GM23248 (cell line): ENCODE measurements around the gene TOMM70. TPM values are rescaled to one million over a fixed set of nuclear protein-coding genes. Genes with fewer than 3 reads are reported as not detected.
A peak's percentile ranks its signal among the peaks of the same experiment; 100 is the strongest.

ENCODE experiments used
- DNase-seq: peaks from one replicate; pipeline ENCODE4 v3.0.0-alpha.2; 2015
- H2AFZ ChIP-seq: fragments of 200-600 bp; sonication (generic); 2 replicates; pipeline ENCODE4 v1.6.1; 2016; ENCODE audit warnings: antibody characterized with exemption
- H3F3A ChIP-seq: fragments of 200-600 bp; sonication (generic); 2 replicates; pipeline ENCODE4 v1.6.1; 2016; ENCODE audit warnings: mild to moderate bottlenecking, antibody characterized with exemption, mixed run types; ENCODE audit not compliant: insufficient read depth
- H3K27ac ChIP-seq: fragments of 200-600 bp; sonication (generic); 2 replicates; pipeline ENCODE4 v1.5.1; 2016; ENCODE audit warnings: mild to moderate bottlenecking
- H3K27me3 ChIP-seq: fragments of 200-600 bp; sonication (generic); replicated peaks from 2 replicates; pipeline ENCODE4 v1.6.1; 2016; ENCODE audit warnings: mild to moderate bottlenecking; ENCODE audit not compliant: insufficient read depth
- H3K36me3 ChIP-seq: fragments of 200-600 bp; sonication (generic); 2 replicates; pipeline ENCODE4 v1.6.1; 2016; ENCODE audit warnings: low read depth, mild to moderate bottlenecking
- H3K4me1 ChIP-seq: fragments of 200-600 bp; sonication (generic); 2 replicates; pipeline ENCODE4 v1.6.1; 2016; ENCODE audit warnings: mild to moderate bottlenecking; ENCODE audit not compliant: insufficient read depth
- H3K4me2 ChIP-seq: fragments of 200-600 bp; sonication (generic); one replicate; pipeline ENCODE4 v1.6.1; 2016; ENCODE audit warnings: mild to moderate bottlenecking; ENCODE audit not compliant: unreplicated experiment
- H3K4me3 ChIP-seq: fragments of 200-600 bp; sonication (generic); 2 replicates; pipeline ENCODE4 v1.5.1; 2016; ENCODE audit warnings: mild to moderate bottlenecking
- H3K79me2 ChIP-seq: fragments of 200-600 bp; sonication (generic); 2 replicates; pipeline ENCODE4 v1.6.1; 2016; ENCODE audit warnings: mild to moderate bottlenecking; ENCODE audit not compliant: insufficient read depth
- H3K9ac ChIP-seq: fragments of 200-600 bp; sonication (generic); 2 replicates; pipeline ENCODE4 v1.6.1; 2016; ENCODE audit warnings: mild to moderate bottlenecking
- H3K9me2 ChIP-seq: fragments of 200-600 bp; sonication (generic); 2 replicates; pipeline ENCODE4 v1.6.1; 2016; ENCODE audit warnings: mixed run types, mild to moderate bottlenecking, moderate library complexity; ENCODE audit not compliant: insufficient read depth
- H3K9me3 ChIP-seq: fragments of 200-600 bp; sonication (generic); one replicate; pipeline ENCODE4 v1.6.1; 2017; ENCODE audit warnings: low read depth
- H4K20me1 ChIP-seq: fragments of 200-600 bp; sonication (generic); 2 replicates; pipeline ENCODE4 v1.6.0; 2016; ENCODE audit not compliant: insufficient read depth
- EZH2 ChIP-seq: fragments of 200-600 bp; sonication (generic); IDR thresholded peaks from 2 replicates; pipeline ENCODE4 v1.6.1; 2018; ENCODE audit warnings: antibody characterized with exemption, mild to moderate bottlenecking; ENCODE audit not compliant: insufficient read depth, poor library complexity, severe bottlenecking
- EZH2phosphoT487 ChIP-seq: fragments of 200-600 bp; sonication (generic); IDR thresholded peaks from 2 replicates; pipeline ENCODE4 v1.6.1; 2018; ENCODE audit warnings: antibody characterized with exemption, moderate library complexity, mild to moderate bottlenecking, low read depth; ENCODE audit not compliant: insufficient read depth
- WGBS, 2 experiments: methylation state at CpG; one replicate each; pipeline ENCODE4 v1.1.6; 2015 to 2017; ENCODE audit warnings: low lambda C conversion rate in 2 of 2, low coverage in 1 of 2; ENCODE audit errors: missing lambda C conversion rate in 2 of 2; 5-methylcytosine and 5-hydroxymethylcytosine counted together
- in situ Hi-C: fragments of 300-500 bp; cut with MboI; formaldehyde crosslinking; loops from 2 replicates; pipeline ENCODE4 v1.15.0; 2020
- polyA plus RNA-seq: library from polyadenylated mRNA; unstranded; fragments of >200 nt; fragmentation: Nextera tagmentation; extraction: Ambion mirVana; gene quantifications from 2 replicates; pipeline ENCODE4 v1.2.1, GENCODE V29; 2016
- total RNA-seq: library from RNA; depleted of rRNA; stranded (reverse); fragments of >200 nt; shearing (Covaris generic); gene quantifications from 2 replicates; pipeline ENCODE4 v1.2.3, GENCODE V29; 2014

Gene TOMM70
- total and polyA plus RNA-seq, 2 experiments from 2014 or later: 21.5 to 50.7 TPM

DNA sequence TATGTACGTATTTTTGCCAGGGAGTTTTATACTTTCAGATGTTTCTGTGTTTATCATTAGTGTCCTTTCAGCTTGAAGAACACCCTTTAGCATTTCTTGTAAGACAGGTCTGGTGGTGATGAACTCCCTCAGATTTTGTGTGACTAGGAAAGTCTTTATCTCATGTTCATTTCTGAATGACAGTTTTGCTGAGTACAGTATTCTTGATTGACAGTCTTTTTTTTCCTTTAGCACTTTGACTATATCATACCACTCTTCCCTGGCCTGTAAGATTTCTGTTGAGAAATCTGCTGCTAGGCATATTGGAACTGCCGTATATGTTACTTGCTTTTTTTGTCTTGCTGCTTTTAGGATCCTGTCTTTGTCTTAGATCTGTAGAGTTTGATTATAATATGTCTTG is 6.3 kb upstream of the TOMM70 start:
- in situ Hi-C loops: no loop called here
- Histone ChIP-seq H4K20me1 (no peaks in the 10 kb centered on the region), H3K9me2 (no peaks in the 10 kb centered on the region), H3K4me1 (peaks cover 21% of the 10 kb centered on the region), H3K9me3 (no peaks in the 10 kb centered on the region), H3F3A (no peaks in the 10 kb centered on the region), H3K79me2 (peaks cover 50% of the 10 kb centered on the region), H3K27ac (no peak overlapping the region), H3K36me3 (peaks cover 4% of the 10 kb centered on the region; the same call in 1 of the 2 replicates), H3K4me3 (no peak overlapping the region), H3K9ac (no peak overlapping the region), H2AFZ (no peak overlapping the region), H3K27me3 (no peaks in the 10 kb centered on the region), H3K4me2 (no peak overlapping the region)
- 59 to 65% methylated on average over 2 of the region's 2 CpGs for WGBS, 2 experiments
- DNase-seq: no peak
- no peak for TF ChIP-seq EZH2phosphoT487
- TF ChIP-seq EZH2: no peak

DNA sequence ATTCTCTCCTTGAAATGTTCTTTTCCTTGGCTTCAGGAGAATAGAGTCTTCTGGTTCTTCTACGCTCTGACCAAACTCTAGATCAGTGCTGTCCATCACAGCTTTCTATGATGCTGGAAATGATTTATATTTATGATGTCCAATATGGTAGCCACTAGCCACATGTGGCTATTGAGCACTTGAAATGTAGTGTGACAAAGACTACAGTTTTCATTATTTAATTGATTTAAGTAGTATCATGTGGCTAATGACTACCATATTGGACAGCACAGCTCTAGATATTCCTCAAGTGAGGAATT is 3.3 kb upstream of the TOMM70 start:
- no peak overlapping the region for H3K27ac ChIP-seq
- WGBS, 2 experiments: 80 to 83% methylated on average over 1 of the region's 1 CpG

DNA sequence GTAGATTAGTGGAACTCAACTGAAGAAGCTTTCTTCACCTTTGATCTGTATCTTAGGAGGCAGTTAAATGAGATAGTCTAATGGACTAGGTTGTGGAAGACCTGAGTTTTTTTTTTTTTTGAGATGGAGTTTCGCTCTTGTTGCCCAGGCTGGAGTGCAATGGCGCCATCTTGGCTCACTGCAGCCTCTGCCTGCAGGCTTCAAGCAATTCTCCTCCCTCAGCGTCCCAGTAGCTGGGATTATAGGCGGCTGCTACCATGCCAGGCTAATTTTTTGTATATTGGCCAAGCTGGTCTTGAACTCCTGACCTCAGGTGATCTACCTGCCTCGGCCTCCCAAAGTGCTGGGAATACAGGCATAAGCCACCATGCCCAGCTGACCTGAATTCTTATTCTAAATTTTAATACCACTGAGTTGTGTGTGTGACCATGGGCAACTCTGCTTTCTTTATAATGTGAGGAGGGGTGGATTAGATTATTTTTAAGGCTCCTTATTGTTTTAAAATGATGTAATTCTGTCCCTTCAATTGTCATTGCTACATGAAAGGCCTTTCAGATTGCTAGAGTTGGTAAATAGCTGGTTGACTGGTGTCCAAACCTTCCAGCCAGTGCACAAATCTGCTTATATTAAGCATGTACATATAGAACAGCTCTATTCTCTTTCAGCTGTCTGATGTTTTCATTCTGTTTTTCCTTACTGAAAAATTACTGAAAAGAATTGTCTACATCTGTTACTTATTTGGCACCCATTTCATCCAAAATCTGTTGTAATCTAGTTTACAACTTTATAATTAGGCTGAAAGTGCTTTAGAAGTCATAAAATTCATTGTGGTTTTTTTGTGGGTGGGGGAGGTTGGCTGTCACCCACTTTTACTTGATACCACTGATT is 2.7 kb upstream of the TOMM70 start:
- Histone ChIP-seq H3K9me3 (no peaks in the 10 kb centered on the region), H2AFZ (peak overlapping the region; percentile 86; the same call in 1 of the 2 replicates), H3K9ac (peak overlapping the region; percentile 98), H3K9me2 (no peaks in the 10 kb centered on the region), H3K79me2 (peaks cover 77% of the 10 kb centered on the region), H3K4me2 (peak overlapping the region; percentile 100), H3K4me1 (peaks cover 31% of the 10 kb centered on the region), H3F3A (peaks cover 7% of the 10 kb centered on the region; the same call in 1 of the 2 replicates), H3K4me3 (peak overlapping the region; percentile 93), H3K36me3 (peaks cover 4% of the 10 kb centered on the region; the same call in 1 of the 2 replicates), H3K27me3 (no peaks in the 10 kb centered on the region), H3K27ac (no peak overlapping the region), H4K20me1 (no peaks in the 10 kb centered on the region)
- 72% methylated on average over 5 of the region's 5 CpGs for WGBS, 2 experiments
- no peak for DNase-seq
- TF ChIP-seq EZH2: no peak
- in situ Hi-C loops: no loop called here

More for the DNA sequence above, 3.3 kb upstream of the TOMM70 start:
- Histone ChIP-seq H3K79me2 (peaks cover 71% of the 10 kb centered on the region), H3K4me2 (peak overlapping the region; percentile 100), H3K9me3 (no peaks in the 10 kb centered on the region), H3K4me3 (no peak overlapping the region), H3K36me3 (peaks cover 4% of the 10 kb centered on the region; the same call in 1 of the 2 replicates), H2AFZ (no peak overlapping the region), H3K9me2 (no peaks in the 10 kb centered on the region), H3F3A (peaks cover 7% of the 10 kb centered on the region; the same call in 1 of the 2 replicates), H3K4me1 (peaks cover 25% of the 10 kb centered on the region), H3K27me3 (no peaks in the 10 kb centered on the region), H4K20me1 (no peaks in the 10 kb centered on the region), H3K9ac (no peak overlapping the region)
- DNase-seq: no peak
- in situ Hi-C loops: no loop called here
- no peak for TF ChIP-seq EZH2phosphoT487
- TF ChIP-seq EZH2: no peak

DNA sequence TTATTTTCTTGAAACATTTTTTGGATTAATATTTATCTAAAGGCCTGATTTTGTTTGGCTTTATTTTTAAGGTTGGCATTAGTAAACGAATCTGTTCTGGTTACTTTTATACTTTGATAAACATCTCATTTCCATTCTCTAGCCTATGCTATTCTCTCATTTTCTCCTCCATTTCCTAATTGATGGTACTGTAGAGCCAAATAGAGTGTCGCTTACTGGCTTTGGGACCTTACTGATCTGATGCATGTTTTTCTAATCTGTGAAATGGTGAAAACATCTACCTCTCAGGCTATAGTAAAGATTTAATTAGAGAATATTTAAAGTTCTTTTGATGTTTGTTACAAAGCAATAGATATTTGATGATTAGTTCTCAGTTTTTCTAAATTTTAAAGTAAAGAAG is 2.0 kb upstream of the TOMM70 start:
- no peaks in the 10 kb centered on the region for H4K20me1 ChIP-seq
- 49 to 53% methylated on average over 2 of the region's 2 CpGs for WGBS, 2 experiments
- H2AFZ ChIP-seq: peak overlapping the region; percentile 86
- H3K9me2 ChIP-seq: no peaks in the 10 kb centered on the region
- H3K9ac ChIP-seq: peak overlapping the region; percentile 98
- peaks cover 7% of the 10 kb centered on the region; the same call in 1 of the 2 replicates for H3F3A ChIP-seq
- H3K79me2 ChIP-seq: peaks cover 81% of the 10 kb centered on the region
- no peaks in the 10 kb centered on the region for H3K9me3 ChIP-seq
- TF ChIP-seq EZH2: no peak
- no peak for TF ChIP-seq EZH2phosphoT487
- peak overlapping the region; percentile 100 for H3K4me2 ChIP-seq
- in situ Hi-C loops: no loop called here
- no peaks in the 10 kb centered on the region for H3K27me3 ChIP-seq
- peak overlapping the region; percentile 99 for H3K27ac ChIP-seq
- H3K4me1 ChIP-seq: peaks cover 35% of the 10 kb centered on the region
- peak; percentile 14 for DNase-seq
- peaks cover 4% of the 10 kb centered on the region; the same call in 1 of the 2 replicates for H3K36me3 ChIP-seq
- peak overlapping the region; percentile 93 for H3K4me3 ChIP-seq
